GM23338 (cell line): ENCODE measurements around the gene TMED10.

Experiments used
- CREB1 ChIP-seq: fragments of 250-450 bp; sonication (Bioruptor Pico); IDR thresholded peaks from 2 replicates; pipeline ENCODE4 v1.5.0; 2020; ENCODE audit warnings: low read depth, mild to moderate bottlenecking, moderate library complexity
- CTCF ChIP-seq, 2 experiments: fragments of 200-600 bp in 1 of 2; sonication (generic) in 1 of 2; conservative IDR thresholded peaks; 2 replicates each; pipeline versions ENCODE4 v1.5.1 to v1.6.1; 2016 to 2017; ENCODE audit warnings: antibody characterized with exemption in 2 of 2, low read depth in 2 of 2, mild to moderate bottlenecking in 2 of 2, moderate library complexity in 1 of 2
- ETS1 ChIP-seq: IDR thresholded peaks from 2 replicates; pipeline ENCODE4 v1.6.1; 2016; ENCODE audit warnings: antibody characterized with exemption
- EZH2 ChIP-seq: fragments of 200-600 bp; sonication (generic); IDR thresholded peaks from one replicate; pipeline ENCODE4 v1.8.0; 2017; ENCODE audit warnings: antibody characterized with exemption, mild to moderate bottlenecking, low read depth; ENCODE audit not compliant: unreplicated experiment
- EZH2phosphoT487 ChIP-seq: fragments of 200-600 bp; sonication (generic); IDR thresholded peaks from one replicate; pipeline ENCODE4 v1.8.1; 2018; ENCODE audit warnings: antibody characterized with exemption; ENCODE audit not compliant: unreplicated experiment
- POLR2AphosphoS5 ChIP-seq: IDR thresholded peaks from 2 replicates; pipeline ENCODE4 v1.6.1; 2016; ENCODE audit warnings: antibody characterized with exemption, low read depth
- REST ChIP-seq: IDR thresholded peaks from one replicate; pipeline ENCODE4 v1.6.1; 2018; ENCODE audit warnings: antibody characterized with exemption; ENCODE audit not compliant: unreplicated experiment

- TF ChIP-seq CTCF (conservative IDR thresholded peaks at IDR 0.05; ENCODE audit: low read depth in 2 of 2) (no peak), EZH2 (no peak), POLR2AphosphoS5 (no peak), REST (no peak), ETS1 (no peak), EZH2phosphoT487 (no peak), CREB1 (CRISPR knock-in tag) (no peak)
Observed at GRCh38 chr14:75153295-75153694, 23.1 kb downstream of the TMED10 start.
